ENCODE measurements around the gene PPP2R5E.

PPP2R5E gene

GRCh38 chr14:63371033-63371432 lies 172.1 kb downstream of the PPP2R5E start:
- H3K9me3 Mint-ChIP-seq (ENCODE audit: low read depth) = peaks cover 11% of the 10 kb centered on the region
- H3K36me3 Mint-ChIP-seq = peaks cover 35% of the 10 kb centered on the region
- H3K4me3 Mint-ChIP-seq = no peak overlapping the region
- no peaks in the 10 kb centered on the region for H3K27me3 Mint-ChIP-seq
- no peaks in the 10 kb centered on the region for H3K4me1 Mint-ChIP-seq (ENCODE audit: low read depth)
- H3K27ac Mint-ChIP-seq = no peak overlapping the region

DNA sequence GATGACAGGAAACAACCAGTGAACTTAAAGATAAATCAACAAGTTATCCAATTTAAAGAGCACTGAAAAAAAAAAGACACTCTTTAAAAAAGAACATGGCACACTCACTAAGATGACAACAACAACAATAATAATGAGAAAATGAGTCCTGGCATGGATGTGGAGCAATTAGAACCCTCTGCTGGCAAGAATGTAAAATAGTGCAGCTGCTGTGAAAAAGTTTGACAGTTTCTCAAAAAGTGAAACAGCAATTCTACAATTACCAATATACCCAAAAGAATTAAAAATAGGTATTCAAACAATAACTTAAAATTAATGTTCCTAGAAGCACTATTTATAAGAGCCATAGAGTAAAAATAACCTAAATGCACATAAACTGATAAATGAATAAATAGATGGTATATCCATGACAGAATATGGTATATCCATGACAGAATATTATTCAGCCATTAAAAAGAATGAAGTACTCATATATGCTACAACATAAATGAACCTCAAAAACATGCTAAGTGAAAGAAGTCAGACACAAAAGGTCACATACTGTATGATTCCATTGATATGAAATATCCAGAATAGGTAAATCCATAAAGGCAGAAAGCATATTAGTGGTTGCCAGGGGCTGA lies 175.3 kb downstream of the PPP2R5E start:
- peaks cover 19% of the 10 kb centered on the region for H3K9me3 Mint-ChIP-seq (ENCODE audit: low read depth)
- no peak overlapping the region for H3K27ac Mint-ChIP-seq
- H3K27me3 Mint-ChIP-seq = no peaks in the 10 kb centered on the region
- peaks cover 30% of the 10 kb centered on the region for H3K36me3 Mint-ChIP-seq
- H3K4me3 Mint-ChIP-seq = no peak overlapping the region
- no peaks in the 10 kb centered on the region for H3K4me1 Mint-ChIP-seq (ENCODE audit: low read depth)

- Mint-ChIP-seq H3K36me3 (peaks cover 8% of the 10 kb centered on the region), H3K27me3 (no peaks in the 10 kb centered on the region), H3K27ac (no peak overlapping the region), H3K4me1 (ENCODE audit: low read depth) (no peaks in the 10 kb centered on the region), H3K9me3 (ENCODE audit: low read depth) (peaks cover 13% of the 10 kb centered on the region), H3K4me3 (no peak overlapping the region)
Measured at GRCh38 chr14:63362389-63362819, 180.8 kb downstream of the PPP2R5E start.

GRCh38 chr14:63361790-63362189 lies 181.4 kb downstream of the PPP2R5E start:
- Mint-ChIP-seq H3K4me1 (ENCODE audit: low read depth) (no peaks in the 10 kb centered on the region), H3K36me3 (peaks cover 8% of the 10 kb centered on the region), H3K9me3 (ENCODE audit: low read depth) (peaks cover 13% of the 10 kb centered on the region), H3K27ac (no peak overlapping the region), H3K4me3 (no peak overlapping the region), H3K27me3 (no peaks in the 10 kb centered on the region)

DNA sequence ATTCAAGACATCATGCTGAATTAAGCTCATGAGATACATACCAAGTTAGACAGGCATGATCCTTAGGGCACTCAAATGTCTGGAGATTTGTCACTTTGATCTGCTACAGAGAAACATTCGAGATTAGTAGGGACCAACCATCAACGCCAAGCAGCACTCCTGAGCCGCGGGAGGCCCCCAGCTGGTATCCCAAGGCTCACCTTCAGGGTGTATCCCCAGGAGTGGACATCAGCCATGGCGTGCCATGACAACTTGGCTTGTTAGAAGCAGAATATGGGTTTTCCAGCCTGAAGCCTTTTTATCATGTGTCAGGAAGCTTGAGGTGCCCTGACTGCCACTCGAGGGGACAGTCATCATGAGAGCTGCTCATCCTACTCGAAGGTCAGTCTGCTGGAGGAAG lies 185.3 kb downstream of the PPP2R5E start:
- Mint-ChIP-seq H3K27ac (no peak overlapping the region), H3K4me1 (ENCODE audit: low read depth) (no peaks in the 10 kb centered on the region), H3K36me3 (no peaks in the 10 kb centered on the region), H3K27me3 (peaks cover 7% of the 10 kb centered on the region), H3K4me3 (no peak overlapping the region), H3K9me3 (ENCODE audit: low read depth) (peaks cover 4% of the 10 kb centered on the region)

DNA sequence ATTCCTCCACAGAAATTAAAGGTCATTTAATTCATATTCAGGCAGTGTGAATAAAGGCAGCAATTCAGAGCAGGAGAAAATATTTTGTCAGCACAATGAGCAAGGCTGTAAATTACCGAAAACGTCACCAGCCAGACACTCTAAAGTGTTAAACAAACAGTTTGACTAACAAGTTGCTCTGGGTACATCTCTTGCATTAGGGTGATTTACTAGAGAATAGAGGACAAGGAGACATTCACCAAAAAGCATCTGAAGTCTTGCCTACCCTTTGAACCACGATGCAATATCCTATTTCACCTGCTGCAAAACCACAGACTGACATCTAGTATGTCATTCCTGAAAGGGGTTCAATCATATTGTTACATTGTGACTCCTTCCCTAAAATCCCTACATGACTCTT lies 197.4 kb downstream of the PPP2R5E start:
- no peak overlapping the region for H3K27ac Mint-ChIP-seq
- no peaks in the 10 kb centered on the region for H3K36me3 Mint-ChIP-seq
- H3K4me3 Mint-ChIP-seq = no peak overlapping the region
- no peaks in the 10 kb centered on the region for H3K9me3 Mint-ChIP-seq (ENCODE audit: low read depth)
- peaks cover 8% of the 10 kb centered on the region for H3K27me3 Mint-ChIP-seq
- H3K4me1 Mint-ChIP-seq (ENCODE audit: low read depth) = no peaks in the 10 kb centered on the region

DNA sequence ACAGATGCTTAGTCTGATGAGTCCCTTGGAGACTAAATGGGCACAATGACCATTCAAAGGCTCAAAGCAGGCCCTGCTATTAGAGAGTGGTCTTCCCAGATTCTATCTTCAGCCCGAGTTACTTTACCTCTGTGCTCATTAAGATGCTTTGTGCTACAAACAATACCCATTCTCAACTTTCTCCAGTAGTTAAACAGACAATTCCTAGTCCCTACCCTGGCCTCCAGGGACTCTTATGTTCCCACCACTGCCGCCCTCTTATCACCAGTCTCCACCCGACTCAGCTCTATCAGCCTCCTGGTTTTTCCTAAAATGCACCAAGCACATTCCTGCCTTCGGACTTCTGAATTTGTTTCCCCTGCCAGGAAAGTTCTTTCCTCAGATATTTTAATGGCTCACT lies 198.8 kb downstream of the PPP2R5E start:
- Mint-ChIP-seq H3K4me1 (ENCODE audit: low read depth) (no peaks in the 10 kb centered on the region), H3K27me3 (peaks cover 13% of the 10 kb centered on the region), H3K36me3 (no peaks in the 10 kb centered on the region)

GRCh38 chr14:63343878-63344277 lies 199.3 kb downstream of the PPP2R5E start:
- no peaks in the 10 kb centered on the region for H3K36me3 Mint-ChIP-seq
- H3K27me3 Mint-ChIP-seq = peaks cover 13% of the 10 kb centered on the region
- no peak overlapping the region for H3K4me3 Mint-ChIP-seq
- peaks cover under 1% of the 10 kb centered on the region for H3K9me3 Mint-ChIP-seq (ENCODE audit: low read depth)
- no peaks in the 10 kb centered on the region for H3K4me1 Mint-ChIP-seq (ENCODE audit: low read depth)
- no peak overlapping the region for H3K27ac Mint-ChIP-seq

More for the DNA sequence above, 198.8 kb downstream of the PPP2R5E start:
- Mint-ChIP-seq H3K9me3 (ENCODE audit: low read depth) (no peaks in the 10 kb centered on the region), H3K27ac (no peak overlapping the region), H3K4me3 (no peak overlapping the region)

- Mint-ChIP-seq H3K4me1 (ENCODE audit: low read depth) (no peaks in the 10 kb centered on the region), H3K27me3 (peaks cover 15% of the 10 kb centered on the region), H3K36me3 (peaks cover 2% of the 10 kb centered on the region), H3K9me3 (ENCODE audit: low read depth) (peaks cover 3% of the 10 kb centered on the region), H3K27ac (no peak overlapping the region), H3K4me3 (no peak overlapping the region)
Measured at GRCh38 chr14:63342371-63342770, 200.8 kb downstream of the PPP2R5E start.

- Mint-ChIP-seq H3K9me3 (ENCODE audit: low read depth) (no peaks in the 10 kb centered on the region), H3K4me1 (ENCODE audit: low read depth) (no peaks in the 10 kb centered on the region)
Measured at GRCh38 chr14:63328787-63329737, 214.1 kb downstream of the PPP2R5E start.

DNA sequence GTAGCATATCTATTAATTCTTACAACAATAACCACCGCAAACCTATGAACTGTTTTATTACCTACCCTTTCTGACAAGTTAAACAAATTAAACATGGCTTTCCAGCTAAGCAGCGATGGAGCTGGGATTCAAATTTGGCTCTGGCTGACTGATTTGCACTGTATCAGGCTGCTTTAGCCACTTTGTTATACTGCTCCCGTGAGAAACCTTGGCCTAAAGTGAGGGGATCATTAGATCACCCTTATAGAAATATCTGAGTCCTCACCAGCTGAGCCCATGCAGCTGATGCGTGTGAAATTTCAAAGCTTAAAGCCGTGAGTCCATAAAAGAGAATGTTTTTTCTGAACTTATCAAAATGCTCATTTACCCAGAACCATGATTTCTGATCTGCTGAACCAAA lies 216.3 kb downstream of the PPP2R5E start:
- Mint-ChIP-seq H3K27ac (no peak overlapping the region), H3K9me3 (ENCODE audit: low read depth) (no peaks in the 10 kb centered on the region), H3K36me3 (no peaks in the 10 kb centered on the region), H3K4me3 (no peak overlapping the region), H3K4me1 (ENCODE audit: low read depth) (no peaks in the 10 kb centered on the region), H3K27me3 (peaks cover 7% of the 10 kb centered on the region)

More at GRCh38 chr14:63328787-63329737, 214.1 kb downstream of the PPP2R5E start:
- Mint-ChIP-seq H3K27me3 (peaks cover 13% of the 10 kb centered on the region), H3K36me3 (no peaks in the 10 kb centered on the region), H3K27ac (no peak overlapping the region), H3K4me3 (no peak overlapping the region)

- H3K27ac Mint-ChIP-seq = no peak overlapping the region
- H3K9me3 Mint-ChIP-seq (ENCODE audit: low read depth) = no peaks in the 10 kb centered on the region
- peaks cover 5% of the 10 kb centered on the region for H3K27me3 Mint-ChIP-seq
- H3K4me3 Mint-ChIP-seq = no peak overlapping the region
- no peaks in the 10 kb centered on the region for H3K36me3 Mint-ChIP-seq
- H3K4me1 Mint-ChIP-seq (ENCODE audit: low read depth) = no peaks in the 10 kb centered on the region
Measured at GRCh38 chr14:63322897-63323573, 220.1 kb downstream of the PPP2R5E start.

DNA sequence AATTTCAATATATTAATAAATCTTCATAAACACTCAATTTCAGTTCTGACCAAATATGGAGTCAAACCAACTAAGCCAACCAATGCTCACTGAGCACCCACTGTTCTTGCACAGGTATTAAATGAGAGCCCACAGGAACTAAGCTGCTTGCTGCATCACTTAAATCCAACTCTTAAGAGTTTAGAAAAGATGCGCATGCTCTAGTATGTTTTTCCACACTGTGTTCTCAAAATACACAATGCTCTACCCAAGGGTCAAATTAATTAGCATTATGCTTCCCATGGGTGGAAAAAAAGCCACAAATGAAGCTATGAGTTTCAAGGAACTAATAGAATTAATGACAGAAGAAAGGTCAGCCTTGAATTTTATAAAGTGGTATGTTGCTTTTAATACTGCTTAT lies 220.7 kb downstream of the PPP2R5E start:
- Mint-ChIP-seq H3K4me1 (ENCODE audit: low read depth) (no peaks in the 10 kb centered on the region), H3K4me3 (no peak overlapping the region), H3K9me3 (ENCODE audit: low read depth) (no peaks in the 10 kb centered on the region), H3K36me3 (no peaks in the 10 kb centered on the region), H3K27ac (no peak overlapping the region), H3K27me3 (peaks cover 5% of the 10 kb centered on the region)
